HG03469 (cell line): Measurements from ENCODE around the gene SEC63.
"Not testable (repeated sequence)": the region's sequence is repeated elsewhere in the genome, so short reads cannot be mapped to it uniquely, and the experiment has no call there.

Source experiments
- ATAC-seq: cut with Tn5 transposase; IDR thresholded peaks from one replicate; pipeline ENCODE4 v1.9.1; 2021; ENCODE audit warnings: mild to moderate bottlenecking, moderate library complexity, moderate number of reproducible peaks; ENCODE audit not compliant: unreplicated experiment

SEC63 gene

DNA sequence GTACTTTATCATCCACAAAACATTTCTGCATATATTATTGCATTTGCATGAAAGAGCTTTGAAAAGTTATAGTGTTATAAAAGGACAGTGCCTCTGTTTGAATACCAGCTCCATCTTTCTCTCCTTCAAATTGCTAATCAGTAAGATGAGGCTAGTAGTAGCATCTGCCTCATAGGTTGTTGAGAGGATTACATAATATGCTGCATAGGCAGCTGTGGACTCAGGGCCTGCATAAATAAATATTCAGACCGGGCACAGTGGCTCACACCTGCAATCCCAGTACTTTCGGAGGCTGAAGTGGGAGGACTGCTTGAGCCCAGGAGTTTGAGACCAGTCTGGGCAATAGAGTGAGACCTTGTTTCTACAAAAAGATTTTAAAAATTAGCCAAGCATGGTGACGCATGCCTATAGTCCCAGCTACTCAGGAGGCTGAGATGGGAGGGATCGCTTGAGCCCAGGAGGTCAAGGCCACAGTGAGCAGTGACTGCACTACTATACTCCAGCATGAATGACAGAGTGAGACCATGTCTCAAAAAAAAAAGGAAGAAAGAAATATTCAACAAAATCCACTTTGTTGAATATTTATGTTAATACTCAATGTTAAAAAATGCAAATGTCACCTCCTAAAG is 18.3 kb upstream of the SEC63 start:
- no peak for ATAC-seq

DNA sequence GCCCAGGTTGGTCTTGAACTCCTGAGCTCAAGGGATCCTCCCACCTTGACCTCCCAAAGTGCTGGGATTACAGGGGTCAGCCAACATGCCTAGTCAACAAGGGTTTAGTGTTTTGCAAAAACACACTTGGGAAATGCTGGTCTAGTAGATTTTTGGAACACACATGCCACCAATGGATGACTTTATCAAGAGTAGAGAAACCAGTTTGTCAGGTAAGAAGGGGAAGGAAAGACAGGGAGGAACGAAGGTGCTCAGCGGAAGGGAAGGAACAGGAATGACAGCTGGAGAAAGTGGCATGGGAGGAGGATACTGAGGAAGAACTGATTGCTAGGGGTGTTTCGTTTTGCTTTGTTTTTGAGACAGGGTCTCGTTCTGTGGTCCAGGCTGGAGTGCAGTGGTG is 15.6 kb upstream of the SEC63 start:
- ATAC-seq, result no peak

DNA sequence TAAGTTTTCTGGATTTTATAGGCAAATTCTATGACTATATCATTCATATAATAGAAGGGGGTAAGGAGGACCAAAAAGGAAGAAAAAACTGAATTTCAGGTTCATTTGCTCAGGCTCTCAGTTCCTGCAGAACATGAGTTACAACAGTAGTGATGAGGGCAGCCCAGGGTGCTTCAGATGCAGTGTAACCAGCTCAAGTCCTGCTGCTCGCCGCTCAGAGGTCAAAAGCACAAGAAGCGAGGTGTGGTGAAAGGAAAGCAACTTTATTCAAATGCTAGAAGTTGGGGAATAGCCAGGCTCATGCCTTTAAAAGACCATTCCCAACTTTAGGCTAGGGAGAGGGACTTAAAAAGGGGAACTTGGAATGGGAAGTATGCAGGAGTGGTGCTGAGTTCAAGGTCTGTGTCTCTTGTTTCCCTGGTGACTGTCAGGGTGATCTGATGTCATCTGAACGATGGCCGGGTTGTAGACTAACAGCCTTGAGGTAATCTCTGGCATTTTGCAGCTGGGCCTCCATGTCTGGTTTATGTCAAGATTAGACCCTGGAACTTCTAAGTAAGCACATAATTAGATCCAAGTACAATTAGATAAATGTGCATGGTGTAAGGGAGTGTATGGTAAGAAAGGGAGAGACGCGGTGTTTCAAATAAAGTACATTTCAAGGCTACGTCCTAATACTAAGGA is 14.5 kb upstream of the SEC63 start:
- no peak for ATAC-seq

DNA sequence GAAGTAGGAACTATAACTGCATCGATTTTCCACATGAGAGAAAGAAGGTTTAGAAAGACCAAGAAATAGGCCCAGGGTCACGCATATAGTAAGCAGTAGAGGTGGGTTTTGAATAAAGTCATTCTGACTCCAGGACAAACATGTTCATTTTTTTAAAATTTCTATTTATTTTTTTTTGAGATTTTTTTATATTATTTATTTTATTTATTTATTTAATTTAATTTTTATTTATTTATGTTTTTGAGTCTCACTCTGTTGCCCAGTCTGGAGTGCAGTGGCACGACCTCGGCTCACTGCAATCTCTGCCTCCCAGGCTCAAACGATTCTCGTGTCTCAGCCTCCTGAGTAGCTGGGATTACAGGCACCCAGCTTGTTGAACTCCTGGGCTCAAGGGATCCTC is 13.2 kb upstream of the SEC63 start:
- ATAC-seq, result no peak

DNA sequence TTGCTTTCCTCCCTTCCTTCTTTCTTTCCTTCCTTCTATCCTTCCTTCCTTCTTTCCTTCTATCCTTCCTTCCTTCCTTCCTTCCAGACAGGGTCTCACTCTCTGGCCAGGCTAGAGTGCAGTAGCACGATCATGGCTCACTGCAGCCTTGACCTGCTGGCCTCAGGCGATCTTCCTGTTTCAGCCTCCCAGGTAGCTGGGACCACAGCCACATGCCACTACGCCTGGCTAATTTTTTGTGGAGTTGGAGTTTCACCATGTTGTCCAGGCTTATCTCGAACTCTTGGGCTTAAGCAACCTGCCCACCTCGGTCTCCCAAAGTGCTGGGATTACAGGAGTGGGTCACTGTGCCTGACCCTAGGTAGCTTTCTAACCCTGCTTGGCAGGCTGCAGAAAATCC is 12.2 kb upstream of the SEC63 start:
- ATAC-seq, result no peak

DNA sequence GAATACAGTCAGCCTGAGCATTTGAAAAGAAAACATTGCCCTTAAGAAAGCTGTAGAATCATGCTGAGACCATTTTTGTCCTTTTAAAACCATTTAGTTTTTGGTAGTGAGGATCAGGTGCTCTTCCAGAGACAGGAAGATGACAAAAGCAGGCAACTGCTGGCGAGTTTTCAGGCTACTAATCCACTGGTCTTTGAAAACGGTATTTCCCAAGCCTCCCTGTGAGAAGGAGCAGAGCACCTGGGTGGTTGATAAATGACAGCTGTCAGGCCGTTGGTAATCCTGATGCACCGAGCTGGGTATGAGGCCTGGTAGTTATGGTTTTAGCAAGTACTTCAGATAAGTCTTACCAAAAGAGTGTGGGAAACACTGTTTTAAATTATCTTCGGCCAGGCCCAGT is 10.1 kb upstream of the SEC63 start:
- ATAC-seq, result no peak

DNA sequence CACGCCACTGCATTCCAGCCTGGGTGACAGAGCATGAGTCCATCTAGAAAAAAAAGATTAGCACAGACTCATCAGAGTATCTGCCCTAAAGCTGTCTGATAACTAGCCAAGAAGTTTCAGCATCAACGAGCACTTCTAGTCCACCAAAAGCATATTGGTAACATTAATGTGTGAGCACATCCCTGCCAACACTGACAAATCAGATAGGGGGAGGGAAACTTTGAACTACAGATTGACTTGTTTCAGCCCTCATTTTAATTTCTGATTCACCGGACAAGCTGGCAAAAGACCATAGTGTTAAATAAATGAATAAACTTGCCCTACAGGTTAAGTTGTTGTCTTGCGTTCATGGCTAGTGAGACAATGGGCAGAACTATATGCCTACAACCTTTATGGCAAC is 7.7 kb upstream of the SEC63 start:
- no peak for ATAC-seq

DNA sequence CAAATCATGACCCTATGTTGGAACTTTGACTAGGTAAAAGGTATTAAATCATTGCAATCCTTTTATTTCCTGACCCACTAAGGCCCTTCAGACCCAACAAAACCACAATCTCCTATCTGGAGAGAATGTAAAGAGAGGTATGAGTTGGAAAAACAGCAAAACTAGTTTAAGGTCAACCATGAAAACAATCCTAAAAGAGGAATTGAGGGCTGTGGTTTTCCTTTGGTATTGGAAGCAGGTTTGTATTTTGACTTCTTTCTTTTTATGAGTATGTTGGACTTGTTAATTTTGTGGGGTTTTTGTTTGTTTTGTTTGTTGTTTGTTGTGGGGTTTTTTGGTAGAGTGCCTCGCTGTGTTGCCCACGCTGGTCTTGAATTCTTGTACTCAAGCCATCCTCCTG is 4.7 kb upstream of the SEC63 start:
- ATAC-seq, result no peak

DNA sequence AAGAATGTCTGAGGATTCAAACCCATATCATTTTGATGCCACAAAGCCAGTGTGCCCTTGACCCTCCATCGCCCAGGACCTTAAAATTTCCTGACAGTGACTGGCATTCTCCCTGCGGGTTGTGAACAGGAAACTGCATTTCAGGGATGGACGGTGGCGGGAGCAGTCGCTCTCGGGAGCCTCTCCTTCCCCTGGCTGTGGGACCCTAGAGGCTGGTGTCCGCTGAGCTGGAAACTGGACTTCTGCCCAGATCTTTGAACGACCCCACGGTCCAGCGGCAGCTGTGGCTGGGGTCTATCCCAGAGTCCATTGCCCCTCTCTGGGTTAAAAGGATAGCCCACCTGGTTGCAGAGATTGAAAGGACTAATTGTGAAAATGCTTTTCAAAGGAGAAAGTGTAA is 1.4 kb upstream of the SEC63 start:
- no peak for ATAC-seq

DNA sequence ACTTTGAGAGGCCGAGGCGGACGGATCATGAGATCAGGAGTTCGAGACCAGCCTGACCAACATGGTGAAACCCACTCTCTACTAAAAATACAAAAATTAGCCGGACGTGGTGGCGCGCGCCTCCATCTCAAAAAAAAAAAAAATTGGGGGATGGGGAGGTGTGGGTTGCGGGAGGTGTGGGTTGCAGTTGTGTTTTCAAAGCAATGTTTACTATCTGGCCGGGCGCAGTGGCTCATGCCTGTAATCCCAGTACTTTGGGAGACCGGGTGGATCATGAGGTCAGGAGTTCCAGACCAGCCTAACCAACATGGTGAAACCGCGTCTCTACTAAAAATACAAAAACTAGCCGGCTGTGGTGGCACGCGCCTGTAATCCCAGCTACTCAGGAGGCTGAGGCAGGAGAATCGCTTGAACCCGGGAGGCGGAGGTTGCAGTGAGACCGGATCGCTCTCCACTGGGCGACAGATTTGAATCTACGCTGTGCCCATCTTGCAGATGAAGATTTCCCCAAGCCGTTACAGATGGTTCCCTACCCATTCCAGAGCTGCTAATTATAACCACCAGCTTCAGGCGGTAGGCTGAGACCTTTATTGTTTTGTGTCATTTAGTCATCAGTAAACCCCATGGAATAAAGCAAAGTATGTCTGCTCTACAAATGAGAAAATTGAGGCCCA is 818 bp upstream of the SEC63 start:
- not testable (repeated sequence) for ATAC-seq

DNA sequence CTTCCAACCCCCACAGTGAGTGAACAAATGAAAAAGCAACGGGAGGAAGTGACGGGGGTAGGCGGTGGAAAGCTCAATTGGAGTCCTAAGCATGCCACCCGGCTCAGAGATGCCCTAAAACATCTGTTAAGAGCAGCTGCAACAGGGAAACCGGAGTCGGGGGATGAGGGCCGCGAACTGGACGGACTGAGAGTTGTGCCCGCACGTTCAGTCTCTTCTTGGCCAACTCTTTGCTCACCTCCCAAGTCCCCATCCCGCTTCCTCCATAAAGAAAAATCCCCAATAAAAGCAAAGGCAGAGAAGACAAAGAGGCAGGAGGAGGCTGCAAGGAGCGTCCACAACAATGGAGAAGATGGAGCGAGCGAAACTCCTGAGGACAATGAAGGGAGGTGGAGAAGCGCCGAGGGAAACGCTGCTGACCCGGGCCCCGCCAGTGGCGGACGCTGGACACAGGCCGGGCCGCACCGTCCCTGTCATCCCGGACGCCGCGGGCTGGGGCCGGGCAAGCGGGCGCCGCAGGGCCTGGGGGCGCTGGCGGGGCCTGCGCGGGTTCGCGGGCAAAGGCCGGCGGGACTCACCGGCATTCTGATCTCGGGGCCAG is 600 bp downstream of the SEC63 start:
- peak; percentile 11 for ATAC-seq

DNA sequence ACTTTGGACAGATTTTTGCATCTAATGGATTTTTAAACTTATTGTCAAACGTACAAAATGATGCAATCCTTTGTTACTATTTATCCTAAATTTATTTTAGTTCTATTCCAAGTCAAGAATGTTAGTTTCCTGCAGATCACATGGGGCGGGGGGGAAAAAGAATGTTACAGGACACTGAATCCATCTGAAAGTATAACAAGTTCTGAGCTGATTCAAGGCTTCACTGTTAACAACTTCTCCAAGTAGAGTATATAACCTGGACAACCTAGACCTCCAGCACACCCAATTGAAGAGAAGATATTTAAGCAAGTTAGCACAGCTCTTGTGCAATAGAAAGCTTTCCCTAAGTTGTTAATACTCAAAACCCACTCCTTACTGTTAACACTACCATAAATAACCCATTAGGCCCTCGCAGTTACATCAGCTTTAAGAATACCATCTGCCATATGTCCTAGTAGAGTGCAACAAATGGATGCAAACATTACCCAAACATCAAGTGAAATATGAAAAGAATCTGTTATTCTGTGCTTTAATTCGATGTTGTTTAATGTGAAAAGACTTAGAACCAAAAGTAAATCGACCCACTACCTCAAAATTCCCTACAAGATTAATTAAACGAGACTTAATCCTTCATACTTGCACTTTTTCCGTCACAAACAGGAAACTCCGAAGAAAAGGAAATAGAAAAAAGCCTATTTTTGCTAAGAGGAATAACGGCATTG is 1.3 kb downstream of the SEC63 start:
- no peak for ATAC-seq

DNA sequence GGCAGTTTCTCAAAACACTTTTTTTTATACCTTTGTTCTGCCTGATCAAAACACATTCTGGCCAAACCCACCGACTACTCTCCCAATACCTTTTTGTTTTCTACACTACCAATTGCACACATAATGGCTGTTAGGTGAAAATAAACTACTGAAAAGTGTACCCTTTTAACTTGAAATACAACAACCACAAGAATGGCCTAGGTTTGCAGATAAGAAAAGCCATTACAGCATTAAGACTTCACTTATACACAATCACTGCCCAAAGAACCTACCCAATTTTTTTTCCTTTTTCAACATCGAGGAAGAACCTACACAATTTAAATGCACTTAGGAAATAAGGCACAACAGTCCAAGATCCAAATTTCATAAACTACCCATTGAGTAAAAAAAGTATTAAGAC is 1.8 kb downstream of the SEC63 start:
- ATAC-seq, result no peak

DNA sequence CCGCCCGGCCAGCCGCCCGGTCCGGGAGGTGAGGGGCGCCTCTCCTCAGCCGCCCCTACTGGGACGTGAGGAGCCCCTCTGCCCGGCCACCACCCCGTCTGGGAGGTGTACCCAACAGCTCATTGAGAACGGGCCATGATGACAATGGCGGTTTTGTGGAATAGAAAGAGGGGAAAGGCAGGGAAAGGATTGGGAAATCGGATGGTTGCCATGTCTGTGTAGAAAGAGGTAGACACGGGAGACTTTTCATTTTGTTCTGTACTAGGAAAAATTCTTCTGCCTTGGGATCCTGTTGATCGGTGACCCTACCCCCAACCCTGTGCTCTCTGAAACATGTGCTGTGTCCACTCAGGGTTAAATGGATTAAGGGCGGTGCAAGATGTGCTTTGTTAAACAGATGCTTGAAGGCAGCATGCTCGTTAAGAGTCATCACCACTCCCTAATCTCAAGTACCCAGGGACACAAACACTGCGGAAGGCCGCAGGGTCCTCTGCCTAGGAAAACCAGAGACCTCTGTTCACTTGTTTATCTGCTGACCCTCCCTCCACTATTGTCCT is 4.1 kb downstream of the SEC63 start:
- not testable (repeated sequence) for ATAC-seq

DNA sequence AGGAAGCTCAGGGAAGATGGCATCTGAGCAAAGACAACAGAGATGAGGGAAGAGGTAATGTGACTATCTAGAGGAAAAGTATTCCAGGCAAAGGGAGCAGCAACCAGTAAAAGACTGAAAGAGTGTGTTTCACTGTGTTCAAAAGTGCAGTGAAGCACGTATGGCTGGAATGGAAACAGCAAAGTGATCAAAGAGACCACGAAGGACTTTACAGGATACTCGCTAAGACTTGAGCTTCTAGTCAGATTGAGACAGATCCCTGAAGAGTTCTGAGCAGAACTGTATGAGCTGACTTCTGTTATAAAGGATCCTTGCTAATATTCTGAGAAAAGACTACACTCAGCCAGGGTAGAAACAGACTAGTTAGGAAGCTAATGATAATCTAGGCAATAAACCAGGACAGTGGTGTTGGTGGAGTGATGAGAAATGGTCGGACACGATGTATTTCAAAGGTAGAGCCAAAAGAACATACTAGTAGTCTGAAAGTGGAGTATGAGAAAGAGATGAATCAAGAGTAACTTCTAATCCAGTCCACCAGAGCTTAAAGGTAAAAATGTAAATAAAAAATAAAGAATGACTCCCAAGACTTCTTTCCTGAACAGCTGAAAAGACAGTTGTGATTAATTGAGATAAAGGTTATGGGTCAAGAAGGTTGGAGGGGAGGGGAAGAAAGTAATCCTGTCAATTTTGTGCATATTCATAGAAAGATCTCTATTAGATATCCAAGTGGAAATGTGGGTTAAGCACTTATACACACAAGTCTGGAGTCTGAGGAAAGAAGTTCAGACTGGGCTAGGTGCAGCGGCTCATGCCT is 14.2 kb downstream of the SEC63 start:
- no peak for ATAC-seq

DNA sequence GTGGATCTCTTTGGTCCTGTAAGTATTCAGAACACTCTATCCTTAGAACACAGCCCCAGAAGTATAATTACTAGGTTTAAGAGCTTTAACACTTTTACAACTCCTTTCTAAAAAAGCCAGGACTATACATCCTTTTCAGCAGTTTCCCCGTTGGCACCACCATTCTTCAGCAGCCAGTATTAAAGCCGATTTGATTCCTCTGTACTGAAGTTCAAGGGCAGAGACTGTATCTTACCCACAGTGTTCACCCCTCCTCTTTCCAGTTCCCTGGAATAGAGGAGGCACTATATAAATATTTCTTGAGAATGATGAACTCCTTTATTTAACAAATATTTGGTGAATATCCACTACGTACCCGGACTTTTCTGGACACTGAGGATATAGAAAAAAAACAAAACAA is 15.9 kb downstream of the SEC63 start:
- no peak for ATAC-seq

DNA sequence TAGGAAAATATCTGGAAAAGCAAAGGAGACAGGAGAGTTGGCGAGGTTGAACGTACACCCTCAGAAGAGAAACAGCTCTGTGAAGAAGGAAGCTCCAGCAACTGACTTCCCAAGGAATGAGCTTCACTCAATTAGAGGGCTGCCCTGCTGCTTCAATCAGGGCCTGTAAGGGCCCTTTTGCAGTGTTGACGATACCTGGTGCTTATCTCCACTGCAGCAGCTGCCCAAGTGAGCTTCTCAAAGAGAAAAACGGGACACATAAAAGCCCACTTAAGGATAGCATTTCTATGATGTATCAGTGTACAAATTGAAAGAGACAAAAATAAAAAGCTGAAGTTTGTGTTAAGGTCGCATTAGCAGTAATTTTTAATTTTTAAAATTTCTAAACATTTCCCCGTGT is 16.4 kb downstream of the SEC63 start:
- ATAC-seq, result no peak

DNA sequence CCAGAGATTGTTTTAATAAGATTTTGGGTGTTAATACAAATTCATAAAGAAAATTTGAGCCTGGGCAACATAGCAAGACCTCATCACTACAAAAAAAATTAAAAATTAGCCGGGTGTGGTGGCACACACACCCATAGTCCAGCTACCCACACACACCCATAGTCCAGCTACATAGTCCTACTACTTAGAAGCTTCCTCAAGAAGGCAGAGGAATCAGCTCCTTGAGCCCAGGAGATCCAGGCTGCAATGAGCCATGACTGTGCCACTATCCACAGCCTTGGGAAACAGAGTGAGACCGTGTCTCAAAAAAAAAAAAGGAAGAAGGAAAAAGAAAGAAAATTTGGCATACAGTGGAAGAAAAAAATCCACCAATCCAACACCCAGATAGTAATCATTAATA is 16.8 kb downstream of the SEC63 start:
- no peak for ATAC-seq

DNA sequence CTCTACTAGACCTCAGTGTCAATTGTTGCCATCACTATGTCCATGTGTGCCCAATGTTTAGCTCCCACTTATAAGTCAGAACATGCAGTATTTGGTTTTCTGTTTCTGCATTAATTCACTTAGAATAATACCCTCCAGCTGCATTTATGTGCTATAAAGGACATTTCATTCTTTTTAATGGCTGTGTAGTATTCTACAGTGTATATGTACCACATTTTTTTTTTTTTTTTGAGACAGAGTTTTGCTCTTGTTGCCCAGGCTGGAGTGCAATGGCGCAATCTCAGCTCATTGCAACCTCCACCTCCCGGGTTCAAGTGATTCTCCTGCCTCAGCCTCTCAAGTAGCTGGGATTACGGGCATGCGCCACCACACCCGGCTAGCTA is 21.1 kb downstream of the SEC63 start:
- not testable (repeated sequence) for ATAC-seq
